Type B pancreatic cell (in vitro differentiated cells): ENCODE data around the gene FBN1. TPM values are rescaled to one million over a fixed set of nuclear protein-coding genes. Genes with fewer than 3 reads are reported as not detected.
A peak's percentile ranks its signal among the peaks of the same experiment; 100 is the strongest.

Experiments used
- DNase-seq: peaks from one replicate; pipeline ENCODE4 v3.0.0; 2021; ENCODE audit warnings: mixed read lengths; ENCODE audit not compliant: unreplicated experiment; ENCODE audit errors: extremely low spot score
- H3K27ac Mint-ChIP-seq: 2 replicates; pipeline ENCODE4 v1.8.0; 2021; ENCODE audit warnings: mild to moderate bottlenecking, mixed read lengths
- H3K27me3 Mint-ChIP-seq: 2 replicates; pipeline ENCODE4 v1.8.0; 2021; ENCODE audit warnings: mixed read lengths
- H3K36me3 Mint-ChIP-seq: 2 replicates; pipeline ENCODE4 v1.8.0; 2021; ENCODE audit warnings: mixed read lengths
- H3K4me1 Mint-ChIP-seq: one replicate; pipeline ENCODE4 v1.8.0; 2021; ENCODE audit warnings: mixed read lengths; ENCODE audit not compliant: unreplicated experiment
- H3K4me3 Mint-ChIP-seq: 2 replicates; pipeline ENCODE4 v1.8.0; 2021; ENCODE audit warnings: mild to moderate bottlenecking, mixed read lengths
- H3K9me3 Mint-ChIP-seq: 2 replicates; pipeline ENCODE4 v1.8.0; 2021; ENCODE audit warnings: mixed read lengths
- total RNA-seq: library from RNA; stranded (reverse); gene quantifications from 2 replicates; pipeline ENCODE4 v1.2.1, GENCODE V29; 2021; ENCODE audit warnings: low replicate concordance
- TF ChIP-seq, protein P1 (sequence below): fragments of 200-600 bp; sonication (generic); conservative IDR thresholded peaks from 2 replicates; pipeline ENCODE4 v1.5.0; 2021; ENCODE audit warnings: antibody characterized with exemption, mild to moderate bottlenecking

FBN1 gene
- total RNA-seq, 1 donor from 2014 or later, result 58.4 TPM

DNA sequence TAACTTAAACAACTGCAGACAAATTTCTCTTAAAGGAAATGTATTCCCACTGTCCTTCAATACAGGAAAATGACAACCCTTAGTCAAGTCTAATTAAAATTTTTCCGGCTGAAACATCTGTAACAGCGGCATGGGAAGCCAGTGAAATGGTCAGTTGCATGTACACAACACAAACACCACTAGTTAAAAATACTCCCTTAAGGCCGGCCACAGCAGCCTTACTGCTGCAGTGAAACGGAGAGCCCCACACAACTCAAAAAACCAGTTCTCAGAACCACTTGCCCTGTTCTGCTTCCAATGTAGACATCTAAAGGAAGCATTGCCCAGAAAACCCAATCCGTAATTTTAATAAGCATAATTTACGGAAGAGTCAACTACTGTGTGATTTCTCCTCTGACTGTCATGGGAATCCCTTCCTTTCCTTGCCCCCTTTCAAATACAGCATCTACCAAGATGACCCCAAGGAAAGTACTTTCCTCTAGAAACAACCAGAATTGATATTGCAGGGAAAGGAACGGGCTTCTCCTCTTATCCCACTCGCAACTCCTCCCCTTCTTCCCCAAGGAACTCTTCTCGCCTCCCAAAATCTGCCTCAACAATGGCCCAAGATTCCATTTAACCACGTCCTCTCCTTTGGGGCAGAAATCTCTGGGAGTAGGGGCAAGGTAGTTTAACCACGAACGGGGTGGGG lies 1.6 kb downstream of the FBN1 start:
- Mint-ChIP-seq H3K4me1 (peaks cover 26% of the 10 kb centered on the region), H3K9me3 (no peaks in the 10 kb centered on the region), H3K27ac (peak overlapping the region; percentile 61), H3K4me3 (peak overlapping the region; percentile 85), H3K27me3 (peaks cover 51% of the 10 kb centered on the region), H3K36me3 (no peaks in the 10 kb centered on the region)
- no peak for DNase-seq
- TF ChIP-seq, protein P1, sequence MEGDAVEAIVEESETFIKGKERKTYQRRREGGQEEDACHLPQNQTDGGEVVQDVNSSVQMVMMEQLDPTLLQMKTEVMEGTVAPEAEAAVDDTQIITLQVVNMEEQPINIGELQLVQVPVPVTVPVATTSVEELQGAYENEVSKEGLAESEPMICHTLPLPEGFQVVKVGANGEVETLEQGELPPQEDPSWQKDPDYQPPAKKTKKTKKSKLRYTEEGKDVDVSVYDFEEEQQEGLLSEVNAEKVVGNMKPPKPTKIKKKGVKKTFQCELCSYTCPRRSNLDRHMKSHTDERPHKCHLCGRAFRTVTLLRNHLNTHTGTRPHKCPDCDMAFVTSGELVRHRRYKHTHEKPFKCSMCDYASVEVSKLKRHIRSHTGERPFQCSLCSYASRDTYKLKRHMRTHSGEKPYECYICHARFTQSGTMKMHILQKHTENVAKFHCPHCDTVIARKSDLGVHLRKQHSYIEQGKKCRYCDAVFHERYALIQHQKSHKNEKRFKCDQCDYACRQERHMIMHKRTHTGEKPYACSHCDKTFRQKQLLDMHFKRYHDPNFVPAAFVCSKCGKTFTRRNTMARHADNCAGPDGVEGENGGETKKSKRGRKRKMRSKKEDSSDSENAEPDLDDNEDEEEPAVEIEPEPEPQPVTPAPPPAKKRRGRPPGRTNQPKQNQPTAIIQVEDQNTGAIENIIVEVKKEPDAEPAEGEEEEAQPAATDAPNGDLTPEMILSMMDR, result no peak

DNA sequence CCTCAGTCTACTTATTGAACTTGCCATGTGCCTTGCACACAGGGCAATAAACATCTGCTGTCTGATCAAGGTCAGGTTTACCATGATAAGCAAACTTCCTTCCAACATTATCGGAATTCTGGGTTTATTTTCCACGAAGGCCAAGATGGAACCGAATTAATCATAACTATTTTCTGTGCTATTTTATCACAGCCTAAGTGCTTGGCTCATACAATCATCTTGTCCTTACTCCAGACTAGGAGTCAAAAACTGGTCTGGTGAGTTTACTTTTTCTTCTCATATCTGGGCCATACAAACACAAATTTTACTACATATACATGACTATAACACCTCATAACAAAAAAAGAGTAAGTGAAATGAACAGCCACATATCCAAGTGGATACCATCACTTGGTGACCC lies 2.3 kb downstream of the FBN1 start:
- Mint-ChIP-seq H3K9me3 (no peaks in the 10 kb centered on the region), H3K27me3 (peaks cover 46% of the 10 kb centered on the region), H3K4me1 (peaks cover 26% of the 10 kb centered on the region), H3K27ac (no peak overlapping the region), H3K4me3 (peak overlapping the region; percentile 85), H3K36me3 (no peaks in the 10 kb centered on the region)
- no peak for DNase-seq
- TF ChIP-seq, protein P1, result no peak

DNA sequence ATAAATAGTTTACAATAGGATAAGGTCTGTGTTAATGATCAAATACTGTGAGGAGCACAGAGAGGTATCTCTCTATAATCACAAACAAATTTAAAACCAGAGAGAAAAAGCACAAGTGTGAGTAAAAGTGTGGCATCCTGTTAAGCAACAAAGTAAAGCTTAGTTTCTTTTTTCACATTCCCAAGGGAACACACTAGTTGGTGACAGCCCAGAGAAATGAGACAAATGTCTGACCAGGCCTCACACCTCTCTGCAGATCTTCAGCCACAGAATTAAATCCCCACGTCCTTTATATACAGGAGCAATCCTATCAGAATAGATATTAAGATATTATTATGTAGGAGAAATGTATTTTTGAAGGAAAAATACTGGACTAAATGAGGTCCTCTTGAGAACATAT lies 2.7 kb downstream of the FBN1 start:
- H3K36me3 Mint-ChIP-seq, result no peaks in the 10 kb centered on the region
- peak overlapping the region; percentile 54 for H3K4me3 Mint-ChIP-seq
- H3K4me1 Mint-ChIP-seq, result peaks cover 26% of the 10 kb centered on the region
- TF ChIP-seq, protein P1, result no peak
- no peak overlapping the region for H3K27ac Mint-ChIP-seq
- no peaks in the 10 kb centered on the region for H3K9me3 Mint-ChIP-seq
- no peak for DNase-seq
- H3K27me3 Mint-ChIP-seq, result peaks cover 41% of the 10 kb centered on the region

DNA sequence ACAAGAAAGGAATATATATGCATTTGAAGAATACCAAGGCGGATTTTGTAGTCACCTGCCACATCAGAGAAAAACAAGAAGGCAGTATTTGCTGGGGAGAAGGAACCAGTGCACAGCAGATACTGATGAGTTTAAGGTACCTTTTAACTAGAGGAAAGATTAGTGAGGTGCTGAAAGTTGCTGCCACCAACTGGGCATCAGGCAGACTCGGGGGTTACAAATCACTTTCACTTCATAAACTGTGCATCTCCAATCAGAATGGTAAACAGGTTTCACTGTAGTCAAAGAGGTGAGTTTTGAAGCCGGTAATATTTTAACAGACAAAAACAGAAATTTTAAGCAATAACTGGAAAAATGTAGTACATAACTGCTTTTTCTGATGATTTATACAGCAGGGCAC lies 4.1 kb downstream of the FBN1 start:
- peaks cover 17% of the 10 kb centered on the region for H3K4me1 Mint-ChIP-seq
- DNase-seq, result no peak
- H3K4me3 Mint-ChIP-seq, result no peak overlapping the region
- H3K36me3 Mint-ChIP-seq, result peaks cover 6% of the 10 kb centered on the region
- H3K27ac Mint-ChIP-seq, result no peak overlapping the region
- no peaks in the 10 kb centered on the region for H3K9me3 Mint-ChIP-seq
- TF ChIP-seq, protein P1, result no peak
- peaks cover 38% of the 10 kb centered on the region for H3K27me3 Mint-ChIP-seq

- Mint-ChIP-seq H3K27me3 (peaks cover 29% of the 10 kb centered on the region), H3K36me3 (peaks cover 6% of the 10 kb centered on the region), H3K4me3 (no peak overlapping the region), H3K27ac (no peak overlapping the region), H3K4me1 (peaks cover 12% of the 10 kb centered on the region), H3K9me3 (no peaks in the 10 kb centered on the region)
- TF ChIP-seq, protein P1, result no peak
- no peak for DNase-seq
These were observed 6.5 kb downstream of the FBN1 start for GRCh38 chr15:48638963-48639362.
